ENCODE data around the gene ABCG1. TPM values are rescaled to one million over a fixed set of nuclear protein-coding genes. Genes with fewer than 3 reads are reported as not detected.

ABCG1 gene
- total and polyA plus RNA-seq, 2 of the 4 experiments (the other 2 are of a cell fraction), result 0.19 to 0.36 TPM

- Histone ChIP-seq H3K56ac (ENCODE audit: extremely low read depth, insufficient read depth, low read length) (no peak overlapping the region), H3K9ac (ENCODE audit: low read depth, low read length) (no peak overlapping the region), H3K27ac (ENCODE audit: insufficient read depth, low read length) (no peak overlapping the region), H3K4me3 (ENCODE audit: insufficient read depth, low read depth, low read length) (no peak overlapping the region), H2BK120ac (ENCODE audit: low read depth, low read length) (no peak overlapping the region), H4K5ac (ENCODE audit: low read depth, low read length) (no peak overlapping the region), H3K4me1 (ENCODE audit: control insufficient read depth, insufficient read depth, low read length) (peaks cover 2% of the 10 kb centered on the region; the same call in 1 of the 2 replicates), H3K14ac (replicated peaks; ENCODE audit: low read depth, low read length) (no peak overlapping the region), H3K79me1 (ENCODE audit: low read depth in 1 of 2, low read length in 2 of 2) (no peaks in the 10 kb centered on the region), H3K36me3 (ENCODE audit: control insufficient read depth, insufficient read depth, low read length) (no peaks in the 10 kb centered on the region), H3K18ac (ENCODE audit: low read depth, low read length) (no peak overlapping the region), H3K23ac (ENCODE audit: low read depth, low read length) (no peak overlapping the region), H3K27me3 (ENCODE audit: control insufficient read depth, insufficient read depth, low read length) (peaks cover 17% of the 10 kb centered on the region), H3K4me2 (ENCODE audit: low read depth, low read length) (no peak overlapping the region), H3K9me3 (ENCODE audit: control insufficient read depth, insufficient read depth, low read length) (peaks cover 6% of the 10 kb centered on the region), H3K4ac (ENCODE audit: low read depth, low read length) (no peak overlapping the region), H2AK5ac (ENCODE audit: low read depth, low read length) (no peak overlapping the region), H2BK15ac (ENCODE audit: low read depth, low read length) (no peak overlapping the region), H2AK9ac (replicated peaks; ENCODE audit: low read depth, low read length, poor library complexity) (no peak overlapping the region), H2BK5ac (ENCODE audit: low read depth, low read length, poor library complexity, severe bottlenecking) (no peak overlapping the region), H2AFZ (replicated peaks; ENCODE audit: low read length, poor library complexity) (no peak overlapping the region), H2BK20ac (ENCODE audit: low read depth, low read length) (no peak overlapping the region), H4K8ac (ENCODE audit: low read depth in 2 of 2, low read length in 2 of 2) (no peak overlapping the region), H4K20me1 (ENCODE audit: insufficient read depth, low read length) (no peaks in the 10 kb centered on the region), H4K91ac (ENCODE audit: insufficient read depth, low read depth, low read length) (no peak overlapping the region), H3K9me1 (ENCODE audit: insufficient read depth, low read length) (no peaks in the 10 kb centered on the region)
- dilution Hi-C loops (cut with HindIII; ENCODE audit: low sequenced_read_pairs, unreplicated experiment), result no loop called here
- POLR2A ChIA-PET (ENCODE audit: unreplicated experiment), result no interaction called here
- DNase-seq, result no peak
- CTCF ChIA-PET, result interaction anchor here (0.6 kb wide), 1 partner anchor 339 kb away, joined by 4 read pairs; no protein-coding TSS in a partner anchor
- intact Hi-C loops (cut with micrococcal nuclease), result no loop called here
- TF ChIP-seq RAD21 (IDR thresholded peaks at IDR 0.05; ENCODE audit: low read length) (no peak), CHD1 (IDR thresholded peaks at IDR 0.05; ENCODE audit: low read depth, low read length) (no peak), MXI1 (IDR thresholded peaks at IDR 0.05; ENCODE audit: borderline replicate concordance, low read depth, low read length) (no peak), CEBPB (IDR thresholded peaks at IDR 0.05; ENCODE audit: low read depth, low read length) (no peak), CTCF (conservative IDR thresholded peaks at IDR 0.05; ENCODE audit: low read depth, low read length) (no peak), MAZ (IDR thresholded peaks at IDR 0.05; ENCODE audit: borderline replicate concordance, low read depth, low read length) (no peak)
- ATAC-seq (ENCODE audit: low read depth), result no peak
- no TSS peak for BruUV-seq (replicated peaks)
- in situ Hi-C loops (cut with MboI; ENCODE audit: low sequenced_read_pairs), result no loop called here
These were observed 10.9 kb upstream of the ABCG1 start for GRCh38 chr21:42208036-42208435.
